ENCODE measurements around the gene ERG. TPM values are rescaled to one million over a fixed set of nuclear protein-coding genes. Genes with fewer than 3 reads are reported as not detected.

Gene ERG
- total RNA-seq, 1 experiment from 2014 or later = not detected

GRCh38 chr21:38505654-38506523 lies 7.6 kb upstream of the ERG start:
- in situ Hi-C loops (cut with HindIII; ENCODE audit: low pct_unique_long_range_greater_than_20kb, low sequenced_read_pairs) = no loop called here
- peak; percentile 71 for DNase-seq (ENCODE audit: low read depth, low spot score)

GRCh38 chr21:38504066-38504465 lies 5.8 kb upstream of the ERG start:
- DNase-seq (ENCODE audit: low read depth, low spot score) = no peak
- in situ Hi-C loops (cut with HindIII; ENCODE audit: low pct_unique_long_range_greater_than_20kb, low sequenced_read_pairs) = no loop called here

DNA sequence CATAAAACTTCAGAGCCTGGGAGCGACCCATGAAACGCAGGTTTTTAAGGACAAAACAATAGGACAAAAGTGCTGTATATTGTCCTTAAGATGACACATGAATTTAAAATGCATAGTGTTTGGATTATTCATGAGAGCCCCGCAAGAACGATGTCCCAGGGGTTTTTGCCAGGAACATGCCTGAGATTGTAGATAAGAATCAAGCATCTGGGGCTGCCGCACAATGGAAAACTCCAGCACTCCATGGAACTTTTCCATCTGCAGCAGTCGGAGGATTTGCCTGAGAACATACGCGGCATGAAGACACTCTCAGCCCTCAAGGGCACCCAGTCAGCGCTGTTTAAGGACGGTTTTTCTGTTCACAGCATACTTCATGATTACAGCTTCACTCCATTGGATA lies 5.3 kb upstream of the ERG start:
- in situ Hi-C loops (cut with HindIII; ENCODE audit: low pct_unique_long_range_greater_than_20kb, low sequenced_read_pairs) = no loop called here
- DNase-seq (ENCODE audit: low read depth, low spot score) = no peak

- in situ Hi-C loops (cut with HindIII; ENCODE audit: low pct_unique_long_range_greater_than_20kb, low sequenced_read_pairs) = no loop called here
- no peak for DNase-seq (ENCODE audit: low read depth, low spot score)
Measured at GRCh38 chr21:38500073-38500472, 1.8 kb upstream of the ERG start.

- no peak for DNase-seq (ENCODE audit: low read depth, low spot score)
Measured at GRCh38 chr21:38499296-38499695, 1.0 kb upstream of the ERG start.

DNA sequence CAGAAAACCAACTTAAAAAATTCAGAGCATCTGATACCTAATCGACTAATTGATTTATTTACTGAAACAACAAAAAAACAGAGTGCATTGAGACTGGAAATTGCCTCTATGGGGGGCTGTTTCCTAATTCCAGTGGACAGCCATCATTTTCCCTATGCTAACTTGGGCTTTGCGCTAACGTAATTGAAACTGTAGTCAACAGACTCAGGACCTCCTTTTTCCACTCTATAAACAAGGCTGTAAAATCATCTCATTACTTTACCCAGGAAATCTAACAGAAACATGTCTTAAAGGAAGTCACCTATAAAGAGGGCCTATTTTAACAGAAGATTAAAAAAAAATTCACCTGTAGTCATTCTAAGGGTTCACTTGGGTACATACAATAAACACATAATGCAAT lies 2.1 kb downstream of the ERG start:
- no peak for DNase-seq (ENCODE audit: low read depth, low spot score)
- in situ Hi-C loops (cut with HindIII; ENCODE audit: low pct_unique_long_range_greater_than_20kb, low sequenced_read_pairs) = no loop called here

More at GRCh38 chr21:38499296-38499695, 1.0 kb upstream of the ERG start:
- in situ Hi-C loops (cut with HindIII; ENCODE audit: low pct_unique_long_range_greater_than_20kb, low sequenced_read_pairs) = no loop called here

DNA sequence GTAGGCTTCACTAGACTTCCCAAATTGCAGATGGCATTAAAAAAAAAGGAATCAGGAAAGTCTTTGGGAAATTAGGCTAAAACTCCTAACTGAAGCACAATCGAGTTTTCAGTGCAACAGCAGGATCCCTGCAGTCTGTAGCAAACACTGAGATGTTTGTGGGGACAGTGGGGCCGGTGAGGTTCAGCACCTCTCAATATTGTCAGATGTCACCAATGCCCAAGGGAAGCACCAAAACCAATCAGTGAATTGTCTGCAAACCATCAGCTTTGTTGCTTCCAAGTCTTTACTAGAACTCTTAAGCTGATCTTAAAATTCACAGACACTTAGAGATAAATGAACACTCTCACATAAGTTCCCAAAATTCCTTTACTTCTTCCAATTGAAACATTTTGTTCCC lies 2.6 kb downstream of the ERG start:
- in situ Hi-C loops (cut with HindIII; ENCODE audit: low pct_unique_long_range_greater_than_20kb, low sequenced_read_pairs) = no loop called here
- no peak for DNase-seq (ENCODE audit: low read depth, low spot score)

- DNase-seq (ENCODE audit: low read depth, low spot score) = no peak
- in situ Hi-C loops (cut with HindIII; ENCODE audit: low pct_unique_long_range_greater_than_20kb, low sequenced_read_pairs) = no loop called here
Measured at GRCh38 chr21:38495242-38495641, 3.0 kb downstream of the ERG start.

GRCh38 chr21:38494703-38495102 lies 3.6 kb downstream of the ERG start:
- DNase-seq (ENCODE audit: low read depth, low spot score) = no peak
- in situ Hi-C loops (cut with HindIII; ENCODE audit: low pct_unique_long_range_greater_than_20kb, low sequenced_read_pairs) = no loop called here

DNA sequence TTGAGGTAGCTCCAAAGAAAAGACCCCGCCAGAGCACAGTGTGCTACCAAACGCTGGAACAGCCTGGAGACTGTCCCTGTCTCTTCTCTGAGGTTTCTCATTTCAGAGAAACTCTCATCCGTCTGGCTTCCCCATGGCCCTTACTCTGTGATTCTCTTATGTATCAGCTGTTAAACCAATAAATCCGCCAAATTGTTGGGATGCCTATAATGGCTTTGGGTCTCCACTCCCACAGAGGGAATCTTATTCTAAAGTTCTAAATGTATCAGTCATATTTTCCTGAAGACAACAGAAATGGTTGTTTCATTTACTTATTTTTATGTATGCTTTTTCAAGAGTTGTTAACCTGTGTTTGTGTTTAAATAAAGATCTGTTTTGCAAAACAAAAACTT lies 4.0 kb downstream of the ERG start:
- no peak for DNase-seq (ENCODE audit: low read depth, low spot score)
- in situ Hi-C loops (cut with HindIII; ENCODE audit: low pct_unique_long_range_greater_than_20kb, low sequenced_read_pairs) = no loop called here

- no peak for DNase-seq (ENCODE audit: low read depth, low spot score)
- in situ Hi-C loops (cut with HindIII; ENCODE audit: low pct_unique_long_range_greater_than_20kb, low sequenced_read_pairs) = no loop called here
Measured at GRCh38 chr21:38493549-38494250, 4.6 kb downstream of the ERG start.

DNA sequence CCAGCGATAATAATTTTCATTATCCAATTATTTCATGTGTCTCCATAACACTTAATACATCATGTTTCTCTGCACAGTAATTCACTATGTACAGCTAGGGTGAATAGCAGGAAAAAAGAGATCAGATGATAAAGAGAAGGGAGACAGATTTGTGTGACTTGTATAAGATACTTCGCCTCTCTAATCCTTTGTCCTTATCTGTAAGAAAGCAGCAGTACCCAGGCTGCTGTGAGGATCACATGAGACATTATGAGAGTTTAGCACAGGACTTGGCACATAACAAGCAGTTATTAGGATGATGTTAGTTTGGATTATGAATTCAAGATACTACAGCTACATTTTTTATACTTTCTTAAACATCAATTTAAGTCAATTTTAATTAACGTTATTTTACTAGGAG lies 6.3 kb downstream of the ERG start:
- in situ Hi-C loops (cut with HindIII; ENCODE audit: low pct_unique_long_range_greater_than_20kb, low sequenced_read_pairs) = no loop called here
- DNase-seq (ENCODE audit: low read depth, low spot score) = no peak

GRCh38 chr21:38491536-38491935 lies 6.7 kb downstream of the ERG start:
- DNase-seq (ENCODE audit: low read depth, low spot score) = no peak
- in situ Hi-C loops (cut with HindIII; ENCODE audit: low pct_unique_long_range_greater_than_20kb, low sequenced_read_pairs) = no loop called here

DNA sequence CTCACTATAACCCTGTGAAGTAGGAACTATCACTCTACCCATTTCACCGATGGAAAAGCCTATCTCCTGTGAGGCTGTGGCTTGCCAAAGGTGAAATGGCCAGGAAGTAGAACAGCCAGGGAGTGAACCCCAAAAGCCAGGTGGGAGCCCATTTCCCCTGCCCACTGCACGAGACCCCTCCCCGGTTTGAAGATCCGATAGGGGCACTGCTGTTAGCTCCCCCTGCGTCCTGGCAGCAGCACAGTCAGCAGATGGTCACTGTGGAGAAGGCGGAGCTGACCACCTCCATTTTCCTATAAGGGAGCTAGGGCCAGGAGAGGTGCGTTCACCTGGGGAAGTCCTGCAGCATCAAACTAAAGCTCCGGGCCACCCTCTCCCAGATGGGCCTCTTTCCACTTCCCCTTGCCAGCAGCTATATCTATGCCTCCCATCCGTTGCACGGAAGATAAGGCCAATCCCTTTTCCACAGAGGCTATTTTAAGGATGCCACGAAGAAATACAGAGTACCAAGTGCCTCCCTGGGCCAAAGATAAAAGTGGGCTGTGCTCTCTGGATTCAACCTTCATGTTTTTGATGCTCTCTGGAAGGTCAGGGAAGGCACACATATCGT lies 7.8 kb downstream of the ERG start:
- in situ Hi-C loops (cut with HindIII; ENCODE audit: low pct_unique_long_range_greater_than_20kb, low sequenced_read_pairs) = no loop called here

GRCh38 chr21:38489729-38490128 lies 8.5 kb downstream of the ERG start:
- in situ Hi-C loops (cut with HindIII; ENCODE audit: low pct_unique_long_range_greater_than_20kb, low sequenced_read_pairs) = no loop called here
- no peak for DNase-seq (ENCODE audit: low read depth, low spot score)

More for the DNA sequence above, 7.8 kb downstream of the ERG start:
- DNase-seq (ENCODE audit: low read depth, low spot score) = no peak

GRCh38 chr21:38489271-38489652 lies 9.0 kb downstream of the ERG start:
- in situ Hi-C loops (cut with HindIII; ENCODE audit: low pct_unique_long_range_greater_than_20kb, low sequenced_read_pairs) = no loop called here
- DNase-seq (ENCODE audit: low read depth, low spot score) = no peak

- no peak for DNase-seq (ENCODE audit: low read depth, low spot score)
Measured at GRCh38 chr21:38488640-38489270, 9.5 kb downstream of the ERG start.

DNA sequence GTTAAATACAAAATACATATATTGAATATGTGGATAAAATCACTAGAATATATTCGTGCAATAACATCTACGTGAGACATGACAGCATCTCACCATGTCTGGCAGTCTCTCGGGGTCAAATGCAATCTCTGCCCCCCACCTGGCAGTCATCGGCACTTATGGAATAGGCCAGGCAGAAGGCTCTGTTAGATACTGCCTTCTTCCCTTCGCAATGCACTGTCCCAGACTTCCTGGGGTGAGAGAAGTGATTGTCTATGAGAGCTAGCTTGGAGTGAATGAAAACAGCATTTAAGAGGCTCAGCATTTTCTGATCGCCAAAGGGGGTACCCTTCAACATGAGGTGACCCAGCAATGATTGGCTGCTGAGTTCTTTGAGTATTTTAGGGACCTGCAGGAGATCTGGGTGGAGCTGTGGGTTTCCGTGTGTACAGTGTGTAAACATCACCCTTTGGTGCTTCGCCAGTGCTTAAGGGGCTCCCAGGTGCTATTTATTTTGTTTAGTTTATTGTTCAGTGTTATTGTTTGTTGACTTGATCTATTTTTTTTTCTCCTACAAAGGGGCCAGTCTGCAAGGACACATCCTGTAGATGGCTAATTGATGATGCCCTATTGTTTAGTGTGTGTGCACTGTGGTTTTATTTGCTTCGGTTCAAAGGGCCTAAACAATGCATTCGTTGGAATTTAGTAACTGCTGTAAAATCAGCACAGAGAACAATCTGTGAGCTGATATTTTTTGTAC lies 10.2 kb downstream of the ERG start:
- no peak for DNase-seq (ENCODE audit: low read depth, low spot score)
- in situ Hi-C loops (cut with HindIII; ENCODE audit: low pct_unique_long_range_greater_than_20kb, low sequenced_read_pairs) = no loop called here

More at GRCh38 chr21:38488640-38489270, 9.5 kb downstream of the ERG start:
- in situ Hi-C loops (cut with HindIII; ENCODE audit: low pct_unique_long_range_greater_than_20kb, low sequenced_read_pairs) = no loop called here

Data from SK-MEL-5 (cell line).